GM21717 (cell line): Measurements from ENCODE around the gene ANGPT4.
"Not testable (repeated sequence)": the region's sequence is repeated elsewhere in the genome, so short reads cannot be mapped to it uniquely, and the experiment has no call there.

Source experiments
- ATAC-seq: cut with Tn5 transposase; IDR thresholded peaks from one replicate; pipeline ENCODE4 v1.9.1; 2021; ENCODE audit warnings: mild to moderate bottlenecking, moderate library complexity; ENCODE audit not compliant: unreplicated experiment

The ANGPT4 gene

GRCh38 chr20:878511-879307 is 37.4 kb downstream of the ANGPT4 start:
- ATAC-seq: no peak

- ATAC-seq: no peak
These were observed 38.3 kb downstream of the ANGPT4 start for GRCh38 chr20:877814-878213.

GRCh38 chr20:875115-875514 is 41.0 kb downstream of the ANGPT4 start:
- ATAC-seq: no peak

- no peak for ATAC-seq
These were observed 42.1 kb downstream of the ANGPT4 start for GRCh38 chr20:873875-874607.

- no peak for ATAC-seq
These were observed 43.1 kb downstream of the ANGPT4 start for GRCh38 chr20:872855-873520.

- no peak for ATAC-seq
These were observed 44.2 kb downstream of the ANGPT4 start for GRCh38 chr20:871948-872347.

- ATAC-seq: no peak
These were observed 44.7 kb downstream of the ANGPT4 start for GRCh38 chr20:871436-871835.

- no peak for ATAC-seq
These were observed 45.4 kb downstream of the ANGPT4 start for GRCh38 chr20:870758-871157.

- no peak for ATAC-seq
These were observed 46.5 kb downstream of the ANGPT4 start for GRCh38 chr20:869606-870005.

GRCh38 chr20:868279-868678 is 47.9 kb downstream of the ANGPT4 start:
- no peak for ATAC-seq

GRCh38 chr20:865440-865839 is 50.7 kb downstream of the ANGPT4 start:
- ATAC-seq: no peak

- no peak for ATAC-seq
These were observed 55.2 kb downstream of the ANGPT4 start for GRCh38 chr20:860891-861290.

GRCh38 chr20:859751-860231 is 56.3 kb downstream of the ANGPT4 start:
- ATAC-seq: no peak

GRCh38 chr20:858011-858410 is 58.1 kb downstream of the ANGPT4 start:
- ATAC-seq: no peak

GRCh38 chr20:856361-856775 is 59.8 kb downstream of the ANGPT4 start:
- ATAC-seq: no peak

GRCh38 chr20:855466-856360 is 60.4 kb downstream of the ANGPT4 start:
- ATAC-seq: no peak

GRCh38 chr20:854601-855000 is 61.5 kb downstream of the ANGPT4 start:
- no peak for ATAC-seq

GRCh38 chr20:853406-853996 is 62.6 kb downstream of the ANGPT4 start:
- no peak for ATAC-seq

GRCh38 chr20:848731-849130 is 67.4 kb downstream of the ANGPT4 start:
- not testable (repeated sequence) for ATAC-seq

GRCh38 chr20:848193-848592 is 67.9 kb downstream of the ANGPT4 start:
- no peak for ATAC-seq
